Activated T-helper 1 cell treated with anti-CD3 and anti-CD28 coated beads, Interleukin-12 subunit alpha, Interleukin-12 subunit beta, Interleukin-2, Interleukin-4 antibody, amounts not matched to agents 30 ng/mL and 10 ng/mL and 1 ng/mL, durations not matched to agents 14 hours and 24 hours and 36 hours (primary cell): ENCODE measurements around the gene FTCD. TPM values are rescaled to one million over a fixed set of nuclear protein-coding genes. Genes with fewer than 3 reads are reported as not detected.

Experiments
- DNase-seq: peaks from one replicate; pipeline ENCODE4 v3.0.0; 2021; ENCODE audit warnings: low spot score
- H3K27ac Mint-ChIP-seq: one replicate; pipeline ENCODE4 v1.8.0; 2021; ENCODE audit warnings: mild to moderate bottlenecking, mixed read lengths
- H3K27me3 Mint-ChIP-seq: one replicate; pipeline ENCODE4 v1.8.0; 2022; ENCODE audit warnings: mild to moderate bottlenecking, moderate library complexity, mixed read lengths; ENCODE audit not compliant: insufficient read depth
- H3K36me3 Mint-ChIP-seq: one replicate; pipeline ENCODE4 v1.8.0; 2021; ENCODE audit warnings: low read depth, mixed read lengths
- H3K4me1 Mint-ChIP-seq: one replicate; pipeline ENCODE4 v1.8.0; 2021; ENCODE audit warnings: low read depth, mixed read lengths
- H3K4me3 Mint-ChIP-seq: one replicate; pipeline ENCODE4 v1.8.0; 2021; ENCODE audit warnings: mild to moderate bottlenecking, moderate library complexity, mixed read lengths
- H3K9me3 Mint-ChIP-seq: one replicate; pipeline ENCODE4 v1.8.0; 2021; ENCODE audit warnings: mixed read lengths
- intact Hi-C: fragments of 100-400 bp; cut with micrococcal nuclease; formaldehyde crosslinking; loops from one replicate; pipeline ENCODE4 v1.15.1; 2024
- total RNA-seq: library from RNA; stranded (reverse); gene quantifications from 2 replicates; pipeline ENCODE4 v1.2.3, GENCODE V29; 2022

The FTCD gene
- total RNA-seq, 1 donor from 2014 or later, result 0.62 TPM

- DNase-seq, result no peak
Observed at GRCh38 chr21:46128933-46129571, 26.3 kb downstream of the FTCD start.

GRCh38 chr21:46128106-46128932 lies 27.1 kb downstream of the FTCD start:
- no peak overlapping the region for H3K27ac Mint-ChIP-seq

More at GRCh38 chr21:46128933-46129571, 26.3 kb downstream of the FTCD start:
- Mint-ChIP-seq H3K9me3 (no peaks in the 10 kb centered on the region), H3K27ac (no peak overlapping the region), H3K36me3 (no peaks in the 10 kb centered on the region), H3K4me3 (no peak overlapping the region), H3K27me3 (no peaks in the 10 kb centered on the region), H3K4me1 (no peaks in the 10 kb centered on the region)
- intact Hi-C loops, result no loop called here

GRCh38 chr21:46127239-46128105 lies 27.9 kb downstream of the FTCD start:
- Mint-ChIP-seq H3K9me3 (no peaks in the 10 kb centered on the region), H3K4me3 (no peak overlapping the region), H3K27ac (no peak overlapping the region), H3K4me1 (no peaks in the 10 kb centered on the region), H3K36me3 (no peaks in the 10 kb centered on the region), H3K27me3 (no peaks in the 10 kb centered on the region)
- DNase-seq, result no peak
- intact Hi-C loops, result no loop called here

More at GRCh38 chr21:46128106-46128932, 27.1 kb downstream of the FTCD start:
- Mint-ChIP-seq H3K4me1 (no peaks in the 10 kb centered on the region), H3K4me3 (no peak overlapping the region), H3K9me3 (no peaks in the 10 kb centered on the region), H3K27me3 (no peaks in the 10 kb centered on the region), H3K36me3 (no peaks in the 10 kb centered on the region)
- no peak for DNase-seq
- intact Hi-C loops, result no loop called here

- H3K9me3 Mint-ChIP-seq, result no peaks in the 10 kb centered on the region
- intact Hi-C loops, result no loop called here
- H3K27me3 Mint-ChIP-seq, result no peaks in the 10 kb centered on the region
- no peaks in the 10 kb centered on the region for H3K36me3 Mint-ChIP-seq
- no peak overlapping the region for H3K4me3 Mint-ChIP-seq
- DNase-seq, result no peak
- no peak overlapping the region for H3K27ac Mint-ChIP-seq
- no peaks in the 10 kb centered on the region for H3K4me1 Mint-ChIP-seq
Observed at GRCh38 chr21:46126309-46127238, 28.8 kb downstream of the FTCD start.

GRCh38 chr21:46125846-46126301 lies 29.5 kb downstream of the FTCD start:
- H3K36me3 Mint-ChIP-seq, result no peaks in the 10 kb centered on the region
- intact Hi-C loops, result no loop called here
- no peak overlapping the region for H3K27ac Mint-ChIP-seq
- H3K9me3 Mint-ChIP-seq, result no peaks in the 10 kb centered on the region
- no peaks in the 10 kb centered on the region for H3K27me3 Mint-ChIP-seq
- no peak overlapping the region for H3K4me3 Mint-ChIP-seq
- H3K4me1 Mint-ChIP-seq, result no peaks in the 10 kb centered on the region
- no peak for DNase-seq

GRCh38 chr21:46124926-46125845 lies 30.2 kb downstream of the FTCD start:
- Mint-ChIP-seq H3K4me1 (no peaks in the 10 kb centered on the region), H3K27ac (no peak overlapping the region), H3K9me3 (no peaks in the 10 kb centered on the region), H3K27me3 (no peaks in the 10 kb centered on the region), H3K4me3 (no peak overlapping the region), H3K36me3 (no peaks in the 10 kb centered on the region)
- intact Hi-C loops, result no loop called here
- no peak for DNase-seq

GRCh38 chr21:46124083-46124925 lies 31.1 kb downstream of the FTCD start:
- H3K4me1 Mint-ChIP-seq, result no peaks in the 10 kb centered on the region
- intact Hi-C loops, result no loop called here
- H3K9me3 Mint-ChIP-seq, result no peaks in the 10 kb centered on the region
- no peaks in the 10 kb centered on the region for H3K36me3 Mint-ChIP-seq
- no peak overlapping the region for H3K27ac Mint-ChIP-seq
- H3K27me3 Mint-ChIP-seq, result no peaks in the 10 kb centered on the region
- DNase-seq, result no peak
- H3K4me3 Mint-ChIP-seq, result no peak overlapping the region

- Mint-ChIP-seq H3K4me3 (no peak overlapping the region), H3K4me1 (no peaks in the 10 kb centered on the region), H3K27me3 (no peaks in the 10 kb centered on the region), H3K36me3 (no peaks in the 10 kb centered on the region), H3K27ac (no peak overlapping the region), H3K9me3 (no peaks in the 10 kb centered on the region)
- intact Hi-C loops, result no loop called here
- no peak for DNase-seq
Observed at GRCh38 chr21:46122758-46123683, 32.4 kb downstream of the FTCD start.

GRCh38 chr21:46122237-46122671 lies 33.1 kb downstream of the FTCD start:
- H3K4me3 Mint-ChIP-seq, result no peak overlapping the region
- no peaks in the 10 kb centered on the region for H3K27me3 Mint-ChIP-seq
- no peaks in the 10 kb centered on the region for H3K9me3 Mint-ChIP-seq
- H3K36me3 Mint-ChIP-seq, result no peaks in the 10 kb centered on the region
- DNase-seq, result no peak
- intact Hi-C loops, result no loop called here
- no peak overlapping the region for H3K27ac Mint-ChIP-seq
- no peaks in the 10 kb centered on the region for H3K4me1 Mint-ChIP-seq
